Fibroblast of the aortic adventitia (primary cell): ENCODE results near the gene ADRB2. TPM values are rescaled to one million over a fixed set of nuclear protein-coding genes. Genes with fewer than 3 reads are reported as not detected.

Experiments used
- DNase-seq: peaks from one replicate; pipeline ENCODE4 v3.0.0-alpha.2; 2010; ENCODE audit warnings: low read depth
- H3K4me3 ChIP-seq: 2 replicates; pipeline ENCODE4 v1.5.1; 2011; ENCODE audit warnings: low read depth, mild to moderate bottlenecking, control low read depth, low read length, moderate library complexity
- total RNA-seq: library from RNA; depleted of rRNA; stranded (reverse); fragments of >200 nt; gene quantifications from 2 replicates; pipeline ENCODE4 v1.2.3, GENCODE V29; 2012; ENCODE audit warnings: low replicate concordance
- TF ChIP-seq, protein P1 (sequence below): IDR thresholded peaks from 2 replicates; pipeline ENCODE4 v1.5.1; 2011; ENCODE audit warnings: mild to moderate bottlenecking, low read length, control low read depth, inconsistent platforms; ENCODE audit not compliant: insufficient read depth

ADRB2 gene
- total RNA-seq, 1 donor: 3.6 TPM

DNA sequence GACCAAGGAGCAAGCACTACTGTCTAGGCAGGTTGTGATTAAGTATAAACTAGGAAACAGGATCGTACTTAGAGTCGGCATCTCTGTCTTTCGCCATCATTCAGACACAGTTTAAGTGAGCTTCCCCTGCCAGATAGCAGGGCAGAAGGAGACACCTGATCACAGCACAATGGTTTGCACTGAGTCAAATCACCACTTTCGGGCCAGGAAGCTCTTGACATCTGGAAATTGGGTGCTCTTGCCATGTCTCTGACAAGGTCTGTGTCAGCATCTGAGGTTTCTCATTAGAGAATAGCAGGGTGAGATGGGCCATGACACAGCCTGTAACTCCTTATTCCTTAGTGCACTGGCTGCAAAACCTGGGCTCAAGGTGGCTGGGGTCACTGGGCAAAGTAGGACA is 8.3 kb downstream of the ADRB2 start:
- DNase-seq: no peak
- TF ChIP-seq, protein P1, sequence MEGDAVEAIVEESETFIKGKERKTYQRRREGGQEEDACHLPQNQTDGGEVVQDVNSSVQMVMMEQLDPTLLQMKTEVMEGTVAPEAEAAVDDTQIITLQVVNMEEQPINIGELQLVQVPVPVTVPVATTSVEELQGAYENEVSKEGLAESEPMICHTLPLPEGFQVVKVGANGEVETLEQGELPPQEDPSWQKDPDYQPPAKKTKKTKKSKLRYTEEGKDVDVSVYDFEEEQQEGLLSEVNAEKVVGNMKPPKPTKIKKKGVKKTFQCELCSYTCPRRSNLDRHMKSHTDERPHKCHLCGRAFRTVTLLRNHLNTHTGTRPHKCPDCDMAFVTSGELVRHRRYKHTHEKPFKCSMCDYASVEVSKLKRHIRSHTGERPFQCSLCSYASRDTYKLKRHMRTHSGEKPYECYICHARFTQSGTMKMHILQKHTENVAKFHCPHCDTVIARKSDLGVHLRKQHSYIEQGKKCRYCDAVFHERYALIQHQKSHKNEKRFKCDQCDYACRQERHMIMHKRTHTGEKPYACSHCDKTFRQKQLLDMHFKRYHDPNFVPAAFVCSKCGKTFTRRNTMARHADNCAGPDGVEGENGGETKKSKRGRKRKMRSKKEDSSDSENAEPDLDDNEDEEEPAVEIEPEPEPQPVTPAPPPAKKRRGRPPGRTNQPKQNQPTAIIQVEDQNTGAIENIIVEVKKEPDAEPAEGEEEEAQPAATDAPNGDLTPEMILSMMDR: no peak
- no peak overlapping the region for H3K4me3 ChIP-seq

DNA sequence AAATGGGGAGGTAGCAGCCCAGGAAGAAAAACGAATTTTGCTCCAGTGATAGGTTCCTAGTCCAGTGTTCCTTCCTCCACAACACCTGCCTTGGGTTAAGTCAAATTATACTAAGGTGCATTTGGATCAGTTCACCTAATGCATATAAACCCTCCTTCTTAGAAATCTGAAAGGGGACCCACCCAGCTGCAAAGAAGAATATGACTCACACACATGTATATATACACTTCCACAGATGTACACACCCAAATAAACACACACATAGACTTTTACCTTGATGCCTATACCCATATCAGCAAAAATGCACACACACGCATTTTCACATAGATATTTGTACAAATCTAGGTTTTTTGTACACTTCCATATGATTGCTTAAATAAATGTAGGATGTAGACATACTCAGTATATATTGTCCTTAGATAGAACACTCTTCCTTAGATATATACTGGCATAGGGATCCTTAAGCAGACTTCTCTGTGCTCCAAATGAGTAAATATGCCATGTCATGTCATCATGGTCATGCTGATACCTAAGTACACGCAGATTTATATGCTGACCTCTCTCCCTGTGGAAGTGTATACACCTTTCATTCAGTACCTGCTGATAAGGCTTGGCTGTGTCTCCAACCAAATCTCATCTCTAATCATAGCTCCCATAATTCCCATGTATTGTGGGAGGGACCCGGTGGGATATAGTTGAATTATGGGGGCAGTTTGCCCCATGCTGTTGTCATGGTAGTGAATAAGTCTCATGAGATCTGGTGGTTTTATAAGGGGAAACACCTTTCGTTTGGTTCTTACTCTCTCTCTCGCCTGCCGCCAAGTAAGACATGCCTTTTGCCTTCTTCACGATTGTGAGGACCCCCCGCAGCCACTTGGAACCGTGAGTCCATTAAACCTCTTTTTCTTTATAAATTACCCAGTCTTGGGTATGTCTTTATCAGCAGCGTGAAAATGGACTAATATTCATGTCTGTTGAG is 10.2 kb downstream of the ADRB2 start:
- H3K4me3 ChIP-seq: no peak overlapping the region
- TF ChIP-seq, protein P1: no peak
- no peak for DNase-seq

- H3K4me3 ChIP-seq: no peak overlapping the region
- TF ChIP-seq, protein P1: no peak
- DNase-seq: no peak
Measured at GRCh38 chr5:148837383-148837782, 11.0 kb downstream of the ADRB2 start.

GRCh38 chr5:148838357-148838756 is 11.9 kb downstream of the ADRB2 start:
- no peak for DNase-seq
- H3K4me3 ChIP-seq: no peak overlapping the region
- TF ChIP-seq, protein P1: no peak

- TF ChIP-seq, protein P1: no peak
- no peak for DNase-seq
Measured at GRCh38 chr5:148839960-148840359, 13.5 kb downstream of the ADRB2 start.

GRCh38 chr5:148840531-148840930 is 14.1 kb downstream of the ADRB2 start:
- no peak overlapping the region for H3K4me3 ChIP-seq
- TF ChIP-seq, protein P1: no peak
- DNase-seq: no peak

More at GRCh38 chr5:148839960-148840359, 13.5 kb downstream of the ADRB2 start:
- H3K4me3 ChIP-seq: no peak overlapping the region
